ENCODE measurements around the gene MR1.

Gene MR1

GRCh38 chr1:181073638-181074037, 39.9 kb downstream of the MR1 start:
- H3K4me3 Mint-ChIP-seq: no peak overlapping the region
- DNase-seq (ENCODE audit: low spot score in 2 of 2): no peak
- ATAC-seq: no peak
- H3K4me1 Mint-ChIP-seq: peaks cover 13% of the 10 kb centered on the region
- no peak overlapping the region for H3K27ac Mint-ChIP-seq
- no peaks in the 10 kb centered on the region for H3K9me3 Mint-ChIP-seq
- no peaks in the 10 kb centered on the region for H3K36me3 Mint-ChIP-seq

GRCh38 chr1:181075766-181076350, 42.1 kb downstream of the MR1 start:
- H3K9me3 Mint-ChIP-seq: no peaks in the 10 kb centered on the region
- H3K4me1 Mint-ChIP-seq: peaks cover 25% of the 10 kb centered on the region
- no peaks in the 10 kb centered on the region for H3K36me3 Mint-ChIP-seq
- H3K27ac Mint-ChIP-seq: no peak overlapping the region
- no peak for DNase-seq (ENCODE audit: low spot score in 2 of 2)
- no peak overlapping the region for H3K4me3 Mint-ChIP-seq
- ATAC-seq: no peak

- ATAC-seq: no peak
- Mint-ChIP-seq H3K4me1 (peaks cover 25% of the 10 kb centered on the region), H3K9me3 (no peaks in the 10 kb centered on the region), H3K27ac (no peak overlapping the region), H3K36me3 (no peaks in the 10 kb centered on the region), H3K4me3 (no peak overlapping the region)
- no peak for DNase-seq (ENCODE audit: low spot score in 2 of 2)
Observed at GRCh38 chr1:181076852-181077251, 43.1 kb downstream of the MR1 start.

GRCh38 chr1:181077576-181078242, 43.9 kb downstream of the MR1 start:
- H3K4me1 Mint-ChIP-seq: peaks cover 25% of the 10 kb centered on the region
- H3K36me3 Mint-ChIP-seq: no peaks in the 10 kb centered on the region
- H3K4me3 Mint-ChIP-seq: peak overlapping the region; percentile 18
- ATAC-seq: no peak
- DNase-seq (ENCODE audit: low spot score in 2 of 2): no peak
- peak overlapping the region; percentile 13 for H3K27ac Mint-ChIP-seq
- H3K9me3 Mint-ChIP-seq: no peaks in the 10 kb centered on the region

- Mint-ChIP-seq H3K4me1 (peaks cover 31% of the 10 kb centered on the region), H3K36me3 (no peaks in the 10 kb centered on the region), H3K4me3 (peak overlapping the region; percentile 28), H3K9me3 (no peaks in the 10 kb centered on the region), H3K27ac (peak overlapping the region; percentile 51)
- DNase-seq (ENCODE audit: low spot score in 2 of 2): no peak
- ATAC-seq: peak; percentile 85
Observed at GRCh38 chr1:181079382-181079781, 45.6 kb downstream of the MR1 start.

GRCh38 chr1:181079920-181080319, 46.1 kb downstream of the MR1 start:
- peak overlapping the region; percentile 51 for H3K27ac Mint-ChIP-seq

GRCh38 chr1:181080556-181080955, 46.8 kb downstream of the MR1 start:
- DNase-seq (ENCODE audit: low spot score in 2 of 2): no peak
- Mint-ChIP-seq H3K27ac (no peak overlapping the region), H3K9me3 (no peaks in the 10 kb centered on the region), H3K36me3 (no peaks in the 10 kb centered on the region), H3K4me1 (peaks cover 34% of the 10 kb centered on the region), H3K4me3 (no peak overlapping the region)
- no peak for ATAC-seq

More at GRCh38 chr1:181079920-181080319, 46.1 kb downstream of the MR1 start:
- Mint-ChIP-seq H3K36me3 (no peaks in the 10 kb centered on the region), H3K9me3 (no peaks in the 10 kb centered on the region), H3K4me3 (peak overlapping the region; percentile 28), H3K4me1 (peaks cover 34% of the 10 kb centered on the region)
- DNase-seq (ENCODE audit: low spot score in 2 of 2) (no peak), ATAC-seq (no peak)

- Mint-ChIP-seq H3K36me3 (no peaks in the 10 kb centered on the region), H3K9me3 (no peaks in the 10 kb centered on the region), H3K27ac (no peak overlapping the region), H3K4me3 (no peak overlapping the region), H3K4me1 (peaks cover 34% of the 10 kb centered on the region)
- no peak for ATAC-seq
- DNase-seq (ENCODE audit: low spot score in 2 of 2): no peak
Observed at GRCh38 chr1:181081395-181081794, 47.6 kb downstream of the MR1 start.

GRCh38 chr1:181083842-181084605, 50.2 kb downstream of the MR1 start:
- ATAC-seq (peak; percentile 43), DNase-seq (ENCODE audit: low spot score in 2 of 2) (no peak)
- H3K4me1 Mint-ChIP-seq: peaks cover 31% of the 10 kb centered on the region
- no peak overlapping the region for H3K27ac Mint-ChIP-seq
- H3K9me3 Mint-ChIP-seq: no peaks in the 10 kb centered on the region
- H3K4me3 Mint-ChIP-seq: no peak overlapping the region
- H3K36me3 Mint-ChIP-seq: peaks cover 13% of the 10 kb centered on the region

GRCh38 chr1:181084606-181084969, 50.8 kb downstream of the MR1 start:
- H3K4me1 Mint-ChIP-seq: peaks cover 26% of the 10 kb centered on the region
- DNase-seq (ENCODE audit: low spot score in 2 of 2): no peak
- ATAC-seq: no peak
- no peaks in the 10 kb centered on the region for H3K9me3 Mint-ChIP-seq
- no peak overlapping the region for H3K27ac Mint-ChIP-seq
- H3K4me3 Mint-ChIP-seq: no peak overlapping the region
- peaks cover 18% of the 10 kb centered on the region for H3K36me3 Mint-ChIP-seq

- Mint-ChIP-seq H3K4me1 (peaks cover 25% of the 10 kb centered on the region), H3K9me3 (no peaks in the 10 kb centered on the region), H3K4me3 (no peak overlapping the region), H3K36me3 (peaks cover 33% of the 10 kb centered on the region), H3K27ac (no peak overlapping the region)
- no peak for ATAC-seq
- no peak for DNase-seq (ENCODE audit: low spot score in 2 of 2)
Observed at GRCh38 chr1:181086091-181086490, 52.3 kb downstream of the MR1 start.

GRCh38 chr1:181086926-181087325, 53.1 kb downstream of the MR1 start:
- DNase-seq (ENCODE audit: low spot score in 2 of 2): no peak

GRCh38 chr1:181087400-181087901, 53.7 kb downstream of the MR1 start:
- peak overlapping the region; percentile 92 for H3K4me3 Mint-ChIP-seq
- DNase-seq (ENCODE audit: low spot score in 2 of 2) (no peak), ATAC-seq (no peak)
- peaks cover 47% of the 10 kb centered on the region for H3K36me3 Mint-ChIP-seq
- peak overlapping the region; percentile 96 for H3K27ac Mint-ChIP-seq
- H3K9me3 Mint-ChIP-seq: no peaks in the 10 kb centered on the region
- peaks cover 38% of the 10 kb centered on the region for H3K4me1 Mint-ChIP-seq

More at GRCh38 chr1:181086926-181087325, 53.1 kb downstream of the MR1 start:
- Mint-ChIP-seq H3K27ac (no peak overlapping the region), H3K36me3 (peaks cover 42% of the 10 kb centered on the region), H3K9me3 (no peaks in the 10 kb centered on the region), H3K4me3 (no peak overlapping the region), H3K4me1 (peaks cover 33% of the 10 kb centered on the region)
- no peak for ATAC-seq

GRCh38 chr1:181088079-181089016, 54.6 kb downstream of the MR1 start, which contains the start of gene IER5:
Gene IER5 (plus strand): TSS chr1:181088700. CDS start chr1:181088903, 203 bp downstream.
- H3K4me3 Mint-ChIP-seq: peak within 1 kb of the TSS; percentile 92
- H3K4me1 Mint-ChIP-seq: peaks cover 47% of the 10 kb centered on the region
- DNase-seq (ENCODE audit: low spot score in 2 of 2) (peak; percentile 96 to 99), ATAC-seq (peak; percentile 85)
- H3K9me3 Mint-ChIP-seq: no peaks in the 10 kb centered on the region
- H3K36me3 Mint-ChIP-seq: peaks cover 56% of the 10 kb centered on the region
- peak within 1 kb of the TSS; percentile 98 for H3K27ac Mint-ChIP-seq
